ENCODE results near the gene DNAH17.

Gene DNAH17

DNA sequence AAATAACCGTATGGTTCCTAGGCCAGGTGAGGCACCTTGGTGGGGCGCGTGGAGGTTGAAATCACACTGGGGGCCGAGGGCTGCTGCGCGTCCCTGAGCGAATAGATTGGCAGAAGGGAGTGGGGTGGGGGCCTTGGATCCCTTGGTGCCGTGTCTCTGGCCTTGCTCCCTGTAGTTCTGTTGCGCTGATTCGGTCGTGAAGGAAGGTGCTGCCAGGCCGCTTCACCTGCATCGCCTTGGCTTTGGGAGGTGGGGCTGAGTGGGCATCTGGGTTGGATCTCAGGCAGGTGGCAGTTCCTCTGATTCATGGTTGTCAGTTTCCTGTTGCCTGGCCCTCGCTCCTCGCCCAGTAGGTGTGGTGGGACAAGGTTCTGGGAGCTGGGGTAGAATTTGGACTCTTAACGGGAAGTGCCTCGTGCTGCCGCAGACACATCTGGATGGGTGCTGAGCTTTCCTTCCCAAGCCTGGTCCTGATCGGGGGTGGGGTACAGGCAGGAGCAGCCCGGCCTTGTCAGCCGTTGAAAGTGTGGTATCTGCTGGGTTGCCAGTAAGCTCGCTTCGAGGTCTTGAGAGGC is 168.6 kb downstream of the DNAH17 start:
- DNase-seq, result no peak

DNA sequence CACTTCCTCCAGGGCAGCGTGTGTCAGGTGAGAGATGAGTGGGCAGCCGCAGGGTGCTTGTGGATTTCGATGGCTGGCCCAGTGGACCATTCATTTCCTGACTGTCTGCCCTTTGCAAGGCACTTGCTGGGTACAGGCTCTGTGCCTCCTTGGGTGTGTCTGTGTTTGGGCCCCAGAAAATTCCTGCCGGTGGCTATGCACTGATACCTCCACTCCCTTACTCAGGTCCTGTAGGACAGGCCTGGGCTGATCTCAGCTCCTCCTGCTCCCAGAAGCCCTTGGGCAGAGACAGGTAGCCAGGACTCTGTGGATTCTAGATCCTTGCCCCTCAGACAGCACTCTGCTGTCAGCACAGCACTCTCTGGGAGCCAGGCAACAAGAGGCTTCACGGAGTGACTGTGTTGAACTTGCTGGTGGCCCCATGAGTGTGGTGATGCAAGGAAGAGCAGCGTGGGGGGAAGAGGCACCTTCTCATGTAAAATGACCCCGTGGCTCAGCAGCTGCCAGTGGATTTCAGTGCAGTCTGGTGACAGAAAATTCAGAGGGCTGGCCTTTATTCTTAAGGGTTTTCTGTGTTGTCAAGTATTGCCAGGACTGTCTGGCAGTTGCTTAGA is 169.7 kb downstream of the DNAH17 start:
- no peak for DNase-seq

DNA sequence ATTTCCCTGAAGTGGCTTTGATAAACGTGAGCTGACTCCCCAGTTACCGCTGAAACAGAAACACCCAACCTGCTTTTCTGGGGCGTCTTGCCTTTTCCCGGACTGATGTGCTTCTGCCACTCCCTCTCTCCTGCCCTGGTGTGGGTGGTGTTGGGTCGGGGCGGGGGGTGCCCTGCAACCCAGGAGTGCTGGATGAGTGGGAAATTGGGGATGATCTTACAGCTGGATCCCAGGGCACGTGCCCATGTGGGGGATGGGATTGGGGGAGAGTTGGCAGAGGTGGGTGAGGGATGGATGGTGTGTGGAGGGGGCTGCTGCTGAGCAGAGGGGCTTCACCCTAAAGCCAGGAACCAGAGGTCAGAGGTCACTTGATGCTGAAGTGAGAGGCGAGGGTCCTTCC is 170.3 kb downstream of the DNAH17 start:
- DNase-seq, result no peak

DNA sequence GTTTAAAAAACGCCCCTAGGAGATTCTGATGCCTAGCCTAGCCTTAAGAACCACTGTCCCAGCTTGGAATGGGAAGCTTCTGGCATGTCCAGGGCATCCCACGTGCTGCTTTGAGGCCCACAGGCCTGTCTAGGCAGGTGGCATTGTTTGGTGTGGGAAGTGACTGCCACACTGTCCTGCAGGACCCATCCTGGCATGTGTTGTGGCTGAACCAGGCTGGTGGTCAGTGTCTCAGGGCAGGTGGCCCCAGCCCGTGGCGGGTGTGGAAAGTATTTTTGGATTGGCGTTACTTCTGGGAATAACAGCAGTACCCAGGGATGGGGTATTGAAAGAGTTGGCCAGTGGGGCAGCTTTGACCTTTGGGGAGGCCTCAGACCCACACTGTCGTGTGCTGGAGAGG is 170.8 kb downstream of the DNAH17 start:
- no peak for DNase-seq

DNA sequence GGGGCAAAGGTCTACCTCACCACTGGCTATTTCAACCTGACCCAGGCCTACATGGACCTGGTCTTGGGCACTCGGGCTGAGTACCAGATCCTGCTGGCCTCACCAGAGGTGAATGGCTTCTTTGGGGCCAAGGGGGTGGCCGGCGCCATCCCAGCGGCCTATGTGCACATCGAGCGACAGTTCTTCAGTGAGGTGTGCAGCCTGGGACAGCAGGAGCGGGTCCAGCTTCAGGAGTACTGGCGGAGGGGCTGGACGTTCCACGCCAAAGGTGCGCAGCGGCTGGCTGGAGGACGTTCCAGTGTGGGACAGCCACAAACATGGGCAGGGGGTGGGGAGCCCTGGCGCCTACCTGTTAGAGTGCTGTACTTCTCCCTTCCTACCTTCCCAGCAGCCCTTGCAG is 173.4 kb downstream of the DNAH17 start:
- DNase-seq, result no peak

DNA sequence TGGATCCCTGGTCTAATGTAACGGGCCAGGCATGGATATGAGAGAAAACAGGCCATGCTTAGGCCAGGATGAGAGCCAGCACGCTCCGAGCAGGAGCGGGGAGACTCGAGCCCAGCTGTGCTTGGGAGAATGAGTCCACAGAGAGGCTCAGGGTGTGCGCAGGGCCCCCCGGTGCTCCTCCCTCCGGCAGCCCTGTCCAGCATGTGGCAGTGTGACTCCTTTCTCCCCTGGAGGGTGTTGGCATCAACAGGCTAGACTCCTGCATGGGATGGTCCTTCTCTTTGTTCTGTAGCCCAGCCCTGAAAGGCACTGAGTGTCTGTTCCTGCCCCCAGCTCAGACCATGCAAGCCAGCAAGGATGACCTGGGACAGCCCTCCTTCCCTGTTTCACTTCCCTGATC is 175.3 kb downstream of the DNAH17 start:
- no peak for DNase-seq

DNA sequence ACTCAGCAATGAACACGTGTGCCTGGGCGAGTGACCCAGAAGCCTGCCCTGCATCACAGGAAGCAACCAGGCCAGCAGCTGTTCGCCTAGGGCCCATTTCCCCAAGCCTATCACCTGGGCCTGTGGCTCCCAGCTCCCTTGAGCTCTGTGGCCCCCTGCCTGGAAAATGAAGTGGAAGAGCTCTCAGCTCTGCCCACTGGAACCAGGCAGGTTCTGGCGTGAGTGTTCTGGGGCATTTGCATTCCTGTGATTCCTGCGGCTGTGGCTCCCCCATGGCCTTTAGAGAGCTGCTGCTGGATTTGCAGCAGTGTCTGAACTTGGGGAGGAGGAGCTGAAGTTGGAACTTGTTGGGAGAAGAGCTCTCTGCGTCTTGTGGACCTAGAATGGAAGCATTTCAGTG is 175.9 kb downstream of the DNAH17 start:
- peak; percentile 90 for DNase-seq

DNA sequence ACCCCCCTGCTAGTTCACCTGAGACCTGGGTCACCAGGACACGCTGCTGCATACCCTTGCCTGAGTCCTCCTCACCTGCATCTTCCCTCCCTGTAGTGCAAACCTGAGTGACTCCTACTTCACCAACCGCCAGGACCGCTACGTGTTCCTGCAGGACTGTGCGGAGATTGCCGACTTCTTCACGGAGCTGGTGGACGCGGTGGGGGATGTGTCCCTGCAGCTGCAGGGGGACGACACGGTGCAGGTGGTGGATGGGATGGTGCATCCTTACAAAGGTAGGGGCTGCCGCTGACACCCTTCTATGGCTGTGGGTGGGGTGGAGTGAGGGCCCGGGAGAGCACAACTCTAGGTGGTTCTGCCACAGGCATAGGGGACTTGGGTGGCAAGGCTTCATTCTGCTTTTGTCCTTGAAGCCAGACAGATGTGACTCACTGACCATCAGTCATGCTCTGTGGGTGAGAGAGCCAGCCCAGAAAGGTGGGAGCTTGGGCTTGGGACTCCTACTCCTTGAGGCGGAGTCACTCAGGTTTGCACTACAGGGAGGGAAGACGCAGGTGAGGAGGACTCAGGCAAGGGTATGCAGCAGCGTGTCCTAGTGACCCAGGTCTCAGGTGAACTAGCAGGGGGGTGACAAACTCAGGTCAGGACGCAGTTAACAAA is 176.5 kb downstream of the DNAH17 start:
- peak; percentile 81 for DNase-seq

DNA sequence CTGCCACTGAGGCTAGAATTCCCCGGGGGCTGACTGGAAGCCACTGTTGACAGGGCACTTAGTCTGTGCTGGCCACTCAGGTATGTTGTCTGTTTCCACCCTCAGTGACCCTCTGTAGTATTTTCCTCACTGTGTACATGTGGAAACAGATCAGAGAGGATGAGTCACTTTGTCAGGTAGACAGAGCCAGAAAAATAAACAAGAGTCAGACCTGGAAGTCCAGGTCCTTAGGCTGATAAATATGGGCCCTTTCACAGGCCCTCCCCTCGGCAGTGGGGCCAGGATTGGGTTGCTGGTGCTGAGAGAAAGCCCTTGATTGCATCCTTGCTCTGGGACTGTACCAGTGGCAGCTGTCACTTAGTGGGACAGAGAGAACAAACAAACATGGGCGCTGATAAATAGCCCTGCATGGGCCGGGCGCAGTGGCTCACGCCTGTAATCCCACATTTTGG is 177.5 kb downstream of the DNAH17 start:
- DNase-seq, result peak; percentile 60

DNA sequence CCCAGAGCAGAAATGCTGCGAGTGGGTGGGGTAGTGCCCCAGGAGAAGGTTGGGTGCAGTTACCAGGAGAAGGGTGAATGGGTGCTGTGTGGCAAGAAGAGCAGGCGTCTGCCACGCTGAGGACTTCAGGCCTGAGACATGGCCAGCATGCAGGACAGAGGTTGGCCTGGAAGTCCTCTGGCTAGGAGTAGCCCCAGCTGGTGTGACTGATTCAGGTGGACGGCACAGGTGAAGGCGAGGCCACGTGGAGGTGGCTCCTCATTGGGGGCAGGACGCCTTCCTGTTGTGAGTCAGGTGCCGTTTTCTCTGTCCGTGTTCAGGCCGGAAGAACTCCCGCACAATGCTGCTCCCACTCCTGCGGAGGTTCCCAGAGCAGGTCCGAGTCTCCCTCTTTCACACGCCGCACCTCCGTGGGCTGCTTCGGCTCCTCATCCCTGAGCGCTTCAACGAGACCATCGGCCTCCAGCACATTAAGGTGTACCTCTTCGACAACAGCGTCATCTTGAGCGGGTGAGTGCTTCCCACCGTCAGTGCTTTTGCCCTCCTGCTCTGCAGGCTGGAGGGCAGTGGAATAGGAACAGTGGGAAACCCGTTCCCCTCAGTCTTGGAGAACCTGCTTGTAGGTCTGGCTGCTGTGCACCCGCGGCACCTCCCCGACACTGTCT is 178.0 kb downstream of the DNAH17 start:
- no peak for DNase-seq

DNA sequence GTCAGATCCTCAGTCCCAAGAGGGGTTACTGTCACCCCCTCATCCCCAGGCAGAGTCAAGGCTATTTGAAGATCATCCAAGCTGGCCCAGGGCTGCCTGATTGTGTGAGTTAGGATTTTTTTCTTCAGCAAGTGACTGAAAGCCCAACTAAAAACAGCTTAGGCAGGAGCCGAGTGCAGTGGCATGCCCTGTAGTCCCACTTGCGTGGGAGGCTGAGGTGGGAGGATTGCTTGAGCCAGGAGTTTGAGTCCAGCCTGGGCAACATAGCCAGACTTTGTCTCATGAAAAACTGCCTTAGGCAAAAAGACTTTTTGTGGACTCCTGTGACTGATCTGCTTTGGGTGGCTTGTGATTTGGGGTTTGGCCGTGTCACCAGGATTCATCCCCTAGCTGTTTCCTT is 178.8 kb downstream of the DNAH17 start:
- no peak for DNase-seq

DNA sequence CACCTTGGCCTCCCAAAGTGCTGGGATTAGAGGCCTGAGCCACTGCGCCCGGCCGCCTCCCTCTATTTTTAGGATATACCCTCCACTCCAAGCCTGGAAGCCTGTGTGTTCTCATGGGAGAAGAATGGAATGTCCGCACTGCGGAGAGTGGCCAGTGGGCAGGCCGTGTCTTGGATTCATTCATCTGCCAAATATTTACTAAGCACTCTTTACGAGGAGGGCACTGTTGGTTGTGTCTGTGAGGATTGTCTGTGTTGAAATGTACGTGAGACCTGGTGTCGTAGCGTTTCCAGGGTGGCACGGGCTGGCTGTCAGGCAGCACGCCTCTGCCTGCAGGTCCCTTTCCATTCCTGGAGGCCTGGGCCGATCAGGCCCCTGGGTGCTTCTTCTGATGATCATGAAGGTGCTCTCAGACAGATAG is 179.5 kb downstream of the DNAH17 start:
- DNase-seq, result peak; percentile 85

DNA sequence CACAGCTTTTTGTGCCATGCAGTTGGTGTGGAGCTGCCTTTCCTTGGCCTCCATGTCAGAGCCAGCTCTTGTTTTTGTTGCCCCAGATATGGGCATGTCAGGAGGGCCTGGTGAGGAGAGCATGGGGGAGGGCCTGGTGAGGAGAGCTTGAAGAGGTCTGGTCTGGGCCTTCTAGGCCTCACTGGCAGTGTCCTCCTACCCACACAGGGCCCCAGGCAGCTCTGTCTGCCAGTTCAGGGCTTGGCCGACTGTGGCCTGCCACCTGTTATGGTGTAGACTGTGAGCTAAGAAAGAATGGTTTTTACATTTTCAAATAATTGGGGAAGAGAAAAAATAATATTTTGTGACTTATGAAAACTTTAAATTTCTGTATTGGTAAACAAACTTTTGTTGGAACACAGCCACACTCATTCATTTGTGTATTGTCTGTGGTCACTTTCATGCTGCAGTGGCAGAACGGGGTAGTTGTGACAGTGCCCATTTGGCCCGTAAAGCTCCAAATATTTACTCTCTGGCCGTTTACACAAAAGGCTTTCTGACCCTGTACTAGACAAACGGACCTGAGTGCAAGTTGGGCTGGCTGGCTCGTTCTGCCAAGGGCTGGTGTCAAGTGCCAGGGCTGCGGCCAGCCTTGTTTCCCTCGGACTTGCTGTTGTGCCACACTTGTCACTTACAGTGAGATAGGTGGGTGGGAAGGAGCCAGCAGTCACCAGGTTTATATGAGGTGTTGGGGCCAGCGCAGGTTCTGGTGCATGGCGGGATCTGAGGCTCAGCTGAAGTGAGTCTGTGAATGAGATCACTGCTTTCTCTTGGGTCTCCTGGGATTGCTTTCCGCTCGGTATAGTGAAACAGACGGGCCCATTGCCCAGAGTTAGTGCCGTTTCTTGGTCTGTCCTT is 180.5 kb downstream of the DNAH17 start:
- peak; percentile 55 for DNase-seq

DNA sequence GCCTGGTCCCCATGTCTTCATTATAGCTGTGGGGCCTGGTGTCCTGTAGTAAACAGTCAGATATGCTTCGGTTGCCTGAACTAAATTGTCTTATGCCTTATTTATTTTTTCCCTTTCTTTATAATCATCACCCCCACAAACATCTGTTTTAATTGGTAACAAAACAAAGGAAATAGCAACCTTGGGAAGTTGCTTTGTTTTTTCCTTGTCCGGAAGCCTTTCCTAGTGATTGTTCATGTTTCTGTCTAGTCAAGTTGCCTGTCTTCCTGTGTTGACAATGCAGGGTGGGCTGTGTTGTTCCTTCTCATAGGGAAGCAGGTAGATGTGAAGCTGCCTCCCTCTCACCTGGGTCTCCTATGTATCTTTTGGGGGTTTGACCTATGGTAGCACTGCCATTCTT is 182.0 kb downstream of the DNAH17 start:
- DNase-seq, result no peak

DNA sequence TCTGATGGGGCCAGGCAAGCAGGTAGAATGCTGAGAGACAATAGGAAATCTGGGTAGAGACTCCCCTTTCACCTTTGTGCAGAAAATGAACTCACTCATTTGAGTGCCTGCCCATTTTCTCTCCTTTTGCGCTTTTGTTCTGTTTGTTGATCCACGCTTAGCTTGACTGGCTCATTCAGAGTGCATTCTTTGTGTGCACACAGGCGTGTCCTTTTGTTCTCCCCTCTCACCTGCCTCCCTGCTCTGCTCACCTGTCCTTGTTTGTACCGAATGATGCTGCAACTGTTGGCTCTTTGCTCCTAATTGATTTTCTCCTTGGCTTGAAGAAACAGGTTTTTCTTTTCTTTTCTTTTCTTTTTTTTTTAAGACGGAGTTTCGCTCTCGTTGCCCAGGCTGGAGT is 183.0 kb downstream of the DNAH17 start:
- no peak for DNase-seq

DNA sequence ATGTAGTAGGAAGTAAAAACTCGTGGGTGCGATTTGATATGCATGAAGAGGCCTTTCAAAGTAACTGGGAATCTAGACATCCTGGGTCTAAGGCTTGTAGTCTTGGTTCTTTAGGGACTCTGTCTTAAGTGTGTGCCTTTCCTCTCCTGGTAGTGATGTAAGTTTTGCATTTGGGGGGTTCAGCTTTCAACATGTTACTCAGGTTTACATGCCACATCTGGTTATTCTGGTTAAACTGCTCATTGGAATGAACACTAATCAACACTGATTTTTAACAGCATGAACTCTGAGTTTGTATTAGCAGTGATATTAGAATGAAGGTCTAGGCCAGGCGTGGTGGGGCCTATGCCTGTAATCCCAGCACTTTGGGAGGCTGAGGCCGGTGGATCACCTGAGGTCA is 183.6 kb downstream of the DNAH17 start:
- no peak for DNase-seq

DNA sequence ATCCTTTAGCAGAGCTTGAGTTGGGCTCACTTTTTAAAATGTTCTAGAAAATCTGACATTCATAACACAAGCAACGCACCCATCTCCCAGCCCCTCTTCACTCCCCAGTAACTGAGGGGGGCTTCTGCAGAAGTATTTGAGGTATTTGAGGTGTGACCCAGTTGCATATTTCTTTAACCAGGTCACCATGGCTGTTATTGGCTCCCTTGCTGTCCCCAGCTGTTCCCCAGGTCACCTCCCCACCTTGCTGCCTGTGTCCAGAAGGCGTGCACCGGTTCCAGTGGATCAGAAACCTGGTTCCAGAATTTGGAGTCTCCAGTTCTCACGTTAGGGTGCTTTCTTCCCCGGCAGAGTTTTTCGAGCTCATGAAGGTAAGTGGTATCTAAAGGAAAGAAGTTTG is 184.9 kb downstream of the DNAH17 start:
- DNase-seq, result no peak

DNA sequence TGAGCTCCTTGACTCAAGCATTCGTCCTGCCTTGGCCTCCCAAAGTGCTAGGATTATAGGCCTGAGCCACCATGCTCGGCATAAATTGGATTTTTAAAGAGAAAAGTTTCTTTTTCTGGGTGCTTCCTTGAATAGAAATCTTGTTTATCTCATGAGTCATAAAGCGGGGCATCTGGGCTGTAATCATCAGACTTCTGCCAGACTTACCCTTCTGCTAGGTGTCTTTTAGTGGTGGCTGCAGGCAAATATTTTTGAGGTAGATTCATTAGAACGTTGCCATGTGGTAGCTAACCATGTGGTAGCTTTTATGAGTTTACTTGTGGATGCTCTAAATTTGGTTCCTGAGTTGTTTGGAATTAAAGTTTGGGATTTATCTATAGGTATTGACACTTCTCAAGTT is 185.4 kb downstream of the DNAH17 start:
- no peak for DNase-seq

DNA sequence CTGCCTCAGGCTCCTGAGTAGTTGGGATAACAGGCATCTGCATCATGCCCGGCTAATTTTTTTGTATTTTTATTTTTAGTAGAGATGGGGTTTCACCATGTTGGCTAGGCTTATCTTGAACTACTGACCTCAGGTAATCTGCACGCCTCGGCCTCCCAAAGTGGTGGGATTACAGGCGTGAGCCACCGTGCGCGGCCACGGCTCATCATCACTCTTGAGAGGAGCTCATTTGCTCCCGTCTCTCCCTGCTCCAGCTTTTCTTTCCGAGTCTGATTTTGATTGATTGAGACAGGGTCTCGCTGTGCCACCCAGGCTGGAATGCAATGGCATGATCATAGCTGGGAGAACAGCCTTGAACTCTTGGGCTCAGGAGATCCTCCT is 186.2 kb downstream of the DNAH17 start:
- no peak for DNase-seq

DNA sequence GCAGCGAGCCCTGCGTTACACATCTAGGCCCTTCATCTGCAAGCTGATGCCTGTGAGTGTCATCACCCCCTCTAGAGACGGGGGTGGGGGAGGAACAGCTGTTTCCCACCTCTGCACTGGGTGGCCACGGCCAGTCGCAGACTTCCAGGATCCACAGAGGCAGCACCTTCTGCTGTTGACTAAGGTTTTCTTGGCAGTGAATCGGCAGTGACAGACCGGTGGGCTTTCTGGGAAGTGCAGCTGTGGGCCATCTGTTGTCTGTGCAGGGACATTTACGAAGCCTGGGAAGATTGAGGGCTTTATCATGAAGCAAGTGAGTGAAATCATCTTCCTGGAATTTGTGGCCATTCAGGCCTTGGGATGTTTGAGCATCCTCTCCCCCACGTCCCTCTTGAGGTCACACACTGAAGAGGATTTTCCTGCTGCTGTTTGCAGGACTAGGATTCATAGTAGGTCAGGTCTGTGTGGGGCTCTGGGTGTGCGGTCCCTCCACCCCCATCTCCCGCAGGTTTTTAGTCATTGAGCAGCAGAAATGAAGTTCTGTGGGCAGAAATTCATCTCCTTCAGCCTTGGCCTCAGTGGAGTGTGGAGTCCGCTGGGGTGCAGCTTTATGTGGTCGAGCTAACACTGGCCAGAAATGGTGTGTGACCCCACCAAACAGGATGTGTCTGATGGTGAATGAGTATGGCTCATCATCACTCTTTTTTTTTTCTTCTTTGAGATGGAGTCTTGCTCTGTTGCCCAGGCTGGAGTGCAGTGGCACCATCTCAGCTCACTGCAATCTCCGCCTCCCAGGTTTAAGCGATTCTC is 186.8 kb downstream of the DNAH17 start:
- peak; percentile 98 for DNase-seq

DNA sequence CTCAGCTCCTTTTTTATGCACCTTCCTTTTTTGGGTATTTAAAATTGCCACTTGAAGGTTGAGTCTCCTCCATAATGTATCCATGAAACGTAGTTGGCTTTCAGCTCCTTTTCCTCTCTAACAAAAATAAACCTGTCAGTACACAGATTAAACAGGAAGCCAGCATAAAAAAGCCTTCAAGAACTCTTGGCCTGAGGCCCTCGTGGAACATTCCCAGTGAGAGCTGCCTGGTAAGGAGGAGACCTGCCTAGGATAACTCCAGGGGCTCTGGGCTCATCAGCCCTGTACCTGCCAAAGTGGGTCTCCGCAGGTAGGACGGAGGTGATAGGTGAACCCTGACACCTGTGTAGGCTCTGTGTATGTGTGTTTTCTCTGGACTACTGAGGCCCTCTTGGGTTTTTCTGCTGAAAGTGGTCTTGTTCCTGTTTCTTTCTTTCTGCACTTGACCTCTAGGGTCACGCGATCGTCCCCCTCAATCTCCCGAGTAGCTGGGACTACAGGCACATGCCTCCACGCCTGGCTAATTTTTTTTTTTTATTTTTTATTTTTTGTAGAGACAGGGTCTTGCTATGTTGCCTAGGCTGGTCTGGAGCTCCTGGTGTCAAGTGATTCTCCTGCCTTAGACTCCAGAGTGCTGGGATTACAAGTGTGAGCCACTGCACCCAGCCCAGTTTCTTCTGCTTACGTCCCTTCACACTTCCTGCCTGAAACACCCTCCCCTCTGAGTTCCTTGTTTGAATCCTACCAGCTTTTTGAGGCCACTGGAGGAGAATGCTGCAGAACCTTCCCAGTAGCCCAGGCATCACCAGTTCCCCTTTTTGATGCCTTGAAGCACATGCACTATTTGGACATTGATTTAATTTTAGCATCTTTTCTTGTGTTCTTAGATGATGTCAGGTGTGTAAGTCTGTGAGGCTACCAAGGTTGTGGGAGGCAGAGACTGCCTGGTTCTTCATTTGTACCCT is 188.9 kb downstream of the DNAH17 start:
- DNase-seq, result no peak
